ENCODE measurements around the gene APEX1. TPM values are rescaled to one million over a fixed set of nuclear protein-coding genes. Genes with fewer than 3 reads are reported as not detected.

The APEX1 gene
- total RNA-seq, 4 donors from 2014 or later = 52.4 to 208 (median 93.3) TPM

- intact Hi-C loops (cut with DNase I; ENCODE audit: low total_unique reads) = no loop called here
- Histone ChIP-seq H3K36me3 (no peaks in the 10 kb centered on the region), H3K4me1 (no peaks in the 10 kb centered on the region), H3K9me3 (no peaks in the 10 kb centered on the region), H3K27ac (peak overlapping the region; percentile 96 to 97), H3K4me3 (peak overlapping the region; percentile 62 to 77), H3K27me3 (no peaks in the 10 kb centered on the region)
- DNase-seq = no peak
- TF ChIP-seq CTCF (IDR thresholded peaks at IDR 0.05) (no peak), POLR2A (IDR thresholded peaks at IDR 0.05) (no peak)
These were observed 41.3 kb upstream of the APEX1 start for GRCh38 chr14:20413744-20414082.

GRCh38 chr14:20415782-20416206, 39.2 kb upstream of the APEX1 start:
- intact Hi-C loops (cut with DNase I; ENCODE audit: low total_unique reads) = no loop called here
- Histone ChIP-seq H3K27me3 (no peaks in the 10 kb centered on the region), H3K27ac (no peak overlapping the region), H3K4me1 (no peaks in the 10 kb centered on the region), H3K9me3 (no peaks in the 10 kb centered on the region), H3K36me3 (no peaks in the 10 kb centered on the region), H3K4me3 (no peak overlapping the region)
- TF ChIP-seq POLR2A (IDR thresholded peaks at IDR 0.05) (no peak), CTCF (IDR thresholded peaks at IDR 0.05) (peak; percentile 39 to 62 (median 56))
- DNase-seq = peak in 1 of 2 donors; percentile 22

GRCh38 chr14:20416223-20416622, 38.8 kb upstream of the APEX1 start:
- Histone ChIP-seq H3K4me1 (no peaks in the 10 kb centered on the region), H3K27ac (no peak overlapping the region), H3K4me3 (no peak overlapping the region), H3K36me3 (no peaks in the 10 kb centered on the region), H3K9me3 (no peaks in the 10 kb centered on the region), H3K27me3 (no peaks in the 10 kb centered on the region)
- TF ChIP-seq POLR2A (IDR thresholded peaks at IDR 0.05) (no peak), CTCF (IDR thresholded peaks at IDR 0.05) (no peak)
- DNase-seq = no peak
- intact Hi-C loops (cut with DNase I; ENCODE audit: low total_unique reads) = no loop called here

GRCh38 chr14:20417250-20418186, 37.5 kb upstream of the APEX1 start:
- Histone ChIP-seq H3K27ac (no peak overlapping the region), H3K9me3 (no peaks in the 10 kb centered on the region), H3K4me3 (no peak overlapping the region), H3K36me3 (no peaks in the 10 kb centered on the region), H3K4me1 (no peaks in the 10 kb centered on the region), H3K27me3 (no peaks in the 10 kb centered on the region)
- DNase-seq = no peak
- intact Hi-C loops (cut with DNase I; ENCODE audit: low total_unique reads) = no loop called here
- TF ChIP-seq CTCF (IDR thresholded peaks at IDR 0.05) (no peak), POLR2A (IDR thresholded peaks at IDR 0.05) (no peak)

- no peaks in the 10 kb centered on the region for H3K36me3 ChIP-seq
- H3K27me3 ChIP-seq = no peaks in the 10 kb centered on the region
- intact Hi-C loops (cut with DNase I; ENCODE audit: low total_unique reads) = no loop called here
- H3K27ac ChIP-seq = no peak overlapping the region
- TF ChIP-seq POLR2A (IDR thresholded peaks at IDR 0.05) (no peak), CTCF (IDR thresholded peaks at IDR 0.05) (no peak)
- no peaks in the 10 kb centered on the region for H3K4me1 ChIP-seq
- DNase-seq = no peak
- H3K4me3 ChIP-seq = no peak overlapping the region
- H3K9me3 ChIP-seq = no peaks in the 10 kb centered on the region
These were observed 36.5 kb upstream of the APEX1 start for GRCh38 chr14:20418501-20418909.
